ENCODE results near the gene INPP5D. TPM values are rescaled to one million over a fixed set of nuclear protein-coding genes. Genes with fewer than 3 reads are reported as not detected.

Gene INPP5D
- total RNA-seq, 1 donor from 2014 or later = 26.6 TPM

GRCh38 chr2:233145726-233146125 lies 85.6 kb downstream of the INPP5D start:
- no peaks in the 10 kb centered on the region for H3K27me3 ChIP-seq (ENCODE audit: control insufficient read depth, insufficient read depth, low read length)
- H3K36me3 ChIP-seq (ENCODE audit: control insufficient read depth, insufficient read depth, low read length) = peaks cover 26% of the 10 kb centered on the region
- DNase-seq (ENCODE audit: low read depth) = no peak
- no peak overlapping the region for H3K4me3 ChIP-seq (ENCODE audit: low read depth, low read length)
- TF ChIP-seq, protein P1, sequence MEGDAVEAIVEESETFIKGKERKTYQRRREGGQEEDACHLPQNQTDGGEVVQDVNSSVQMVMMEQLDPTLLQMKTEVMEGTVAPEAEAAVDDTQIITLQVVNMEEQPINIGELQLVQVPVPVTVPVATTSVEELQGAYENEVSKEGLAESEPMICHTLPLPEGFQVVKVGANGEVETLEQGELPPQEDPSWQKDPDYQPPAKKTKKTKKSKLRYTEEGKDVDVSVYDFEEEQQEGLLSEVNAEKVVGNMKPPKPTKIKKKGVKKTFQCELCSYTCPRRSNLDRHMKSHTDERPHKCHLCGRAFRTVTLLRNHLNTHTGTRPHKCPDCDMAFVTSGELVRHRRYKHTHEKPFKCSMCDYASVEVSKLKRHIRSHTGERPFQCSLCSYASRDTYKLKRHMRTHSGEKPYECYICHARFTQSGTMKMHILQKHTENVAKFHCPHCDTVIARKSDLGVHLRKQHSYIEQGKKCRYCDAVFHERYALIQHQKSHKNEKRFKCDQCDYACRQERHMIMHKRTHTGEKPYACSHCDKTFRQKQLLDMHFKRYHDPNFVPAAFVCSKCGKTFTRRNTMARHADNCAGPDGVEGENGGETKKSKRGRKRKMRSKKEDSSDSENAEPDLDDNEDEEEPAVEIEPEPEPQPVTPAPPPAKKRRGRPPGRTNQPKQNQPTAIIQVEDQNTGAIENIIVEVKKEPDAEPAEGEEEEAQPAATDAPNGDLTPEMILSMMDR (IDR thresholded peaks at IDR 0.05; ENCODE audit: insufficient read depth, low read length, severe bottlenecking) = no peak
- no peak for FAIRE-seq

DNA sequence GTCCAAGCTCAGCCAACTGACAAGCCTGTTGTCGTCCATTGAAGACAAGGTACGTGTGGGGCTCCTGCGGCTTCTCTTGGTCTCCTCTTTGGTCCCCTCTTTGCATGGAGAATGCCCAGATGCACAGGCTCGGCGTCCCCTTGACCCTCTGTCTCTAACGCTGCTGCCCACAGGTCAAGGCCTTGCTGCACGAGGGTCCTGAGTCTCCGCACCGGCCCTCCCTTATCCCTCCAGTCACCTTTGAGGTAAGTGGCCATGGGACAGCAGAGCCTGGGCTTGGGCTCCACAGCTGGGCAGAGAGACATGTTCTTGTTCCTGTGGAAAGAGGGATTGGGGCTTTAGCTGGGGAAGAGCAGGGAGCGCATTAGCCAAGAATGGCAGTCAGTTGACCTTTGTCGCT lies 86.1 kb downstream of the INPP5D start:
- Histone ChIP-seq H3K4me3 (ENCODE audit: low read depth, low read length) (no peak overlapping the region), H3K27me3 (ENCODE audit: control insufficient read depth, insufficient read depth, low read length) (no peaks in the 10 kb centered on the region), H3K36me3 (ENCODE audit: control insufficient read depth, insufficient read depth, low read length) (peaks cover 27% of the 10 kb centered on the region)
- no peak for FAIRE-seq
- DNase-seq (ENCODE audit: low read depth) = no peak
- TF ChIP-seq, protein P1 (IDR thresholded peaks at IDR 0.05; ENCODE audit: insufficient read depth, low read length, severe bottlenecking) = no peak

- DNase-seq (ENCODE audit: low read depth) = no peak
- H3K27me3 ChIP-seq (ENCODE audit: control insufficient read depth, insufficient read depth, low read length) = no peaks in the 10 kb centered on the region
- no peak overlapping the region for H3K4me3 ChIP-seq (ENCODE audit: low read depth, low read length)
- no peak for FAIRE-seq
- H3K36me3 ChIP-seq (ENCODE audit: control insufficient read depth, insufficient read depth, low read length) = peaks cover 29% of the 10 kb centered on the region
- TF ChIP-seq, protein P1 (IDR thresholded peaks at IDR 0.05; ENCODE audit: insufficient read depth, low read length, severe bottlenecking) = no peak
Observed at GRCh38 chr2:233147136-233147828, 87.1 kb downstream of the INPP5D start.

DNA sequence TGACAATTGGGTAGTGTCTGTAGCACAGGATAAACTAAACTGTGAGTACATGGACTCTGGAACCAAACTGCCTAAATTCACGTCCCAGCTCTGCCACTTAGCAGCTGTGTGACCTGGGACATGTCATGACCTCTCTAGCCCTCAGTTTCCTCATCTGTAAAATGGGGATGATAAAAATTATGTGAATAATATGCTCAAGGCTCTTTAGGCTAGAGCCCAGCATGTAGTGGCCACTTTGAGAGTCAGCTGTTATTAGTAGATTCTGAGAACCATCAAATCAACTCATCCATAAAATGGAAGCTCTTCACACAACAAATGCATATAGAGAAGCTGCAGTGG lies 87.7 kb downstream of the INPP5D start:
- peaks cover 30% of the 10 kb centered on the region for H3K36me3 ChIP-seq (ENCODE audit: control insufficient read depth, insufficient read depth, low read length)
- H3K27me3 ChIP-seq (ENCODE audit: control insufficient read depth, insufficient read depth, low read length) = no peaks in the 10 kb centered on the region
- DNase-seq (ENCODE audit: low read depth) (no peak), FAIRE-seq (no peak)
- TF ChIP-seq, protein P1 (IDR thresholded peaks at IDR 0.05; ENCODE audit: insufficient read depth, low read length, severe bottlenecking) = no peak
- H3K4me3 ChIP-seq (ENCODE audit: low read depth, low read length) = no peak overlapping the region

DNA sequence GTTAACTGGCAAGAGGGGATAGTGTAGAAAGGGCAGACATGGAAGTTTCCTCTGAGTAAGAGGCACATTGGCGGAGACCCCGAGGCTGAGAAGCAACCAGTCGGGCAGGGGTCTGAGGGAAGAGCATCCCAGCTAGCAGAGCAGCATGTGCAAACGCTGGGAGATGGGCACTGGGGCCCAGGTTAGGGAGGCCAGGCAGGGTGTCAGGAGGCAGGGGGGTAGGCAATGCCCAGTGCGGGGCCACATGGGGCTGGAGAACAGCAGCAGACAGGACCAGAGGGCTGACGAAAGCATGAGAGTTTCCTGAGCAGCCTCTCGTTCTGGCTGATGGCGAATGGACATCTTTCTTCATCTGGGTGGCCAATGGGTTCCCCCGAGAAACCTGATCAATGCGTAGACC lies 88.2 kb downstream of the INPP5D start:
- Histone ChIP-seq H3K27me3 (ENCODE audit: control insufficient read depth, insufficient read depth, low read length) (no peaks in the 10 kb centered on the region), H3K36me3 (ENCODE audit: control insufficient read depth, insufficient read depth, low read length) (peaks cover 30% of the 10 kb centered on the region), H3K4me3 (ENCODE audit: low read depth, low read length) (no peak overlapping the region)
- DNase-seq (ENCODE audit: low read depth) = no peak
- no peak for FAIRE-seq
- TF ChIP-seq, protein P1 (IDR thresholded peaks at IDR 0.05; ENCODE audit: insufficient read depth, low read length, severe bottlenecking) = no peak

DNA sequence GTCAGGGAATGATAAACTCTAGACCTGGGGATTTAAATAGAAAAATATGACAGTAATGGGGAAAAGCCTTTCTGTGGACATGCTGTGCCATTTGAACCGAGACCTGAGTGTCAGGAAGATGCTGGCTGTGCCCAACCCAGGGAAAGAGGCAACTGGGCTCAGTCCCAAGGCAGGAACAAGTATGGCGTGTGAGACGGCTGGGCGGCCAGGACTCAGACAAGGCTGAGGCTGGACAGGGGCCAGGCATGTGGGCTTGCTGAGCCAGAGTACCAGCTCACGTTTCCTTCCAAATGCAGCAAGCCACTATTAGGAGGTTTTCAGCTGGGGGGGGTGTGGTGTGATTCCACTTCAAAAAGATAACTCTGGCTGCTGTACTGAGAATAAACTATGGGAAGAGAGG lies 92.4 kb downstream of the INPP5D start:
- Histone ChIP-seq H3K36me3 (ENCODE audit: control insufficient read depth, insufficient read depth, low read length) (peaks cover 21% of the 10 kb centered on the region), H3K4me3 (ENCODE audit: low read depth, low read length) (no peak overlapping the region), H3K27me3 (ENCODE audit: control insufficient read depth, insufficient read depth, low read length) (no peaks in the 10 kb centered on the region)
- FAIRE-seq = no peak
- DNase-seq (ENCODE audit: low read depth) = no peak
- TF ChIP-seq, protein P1 (IDR thresholded peaks at IDR 0.05; ENCODE audit: insufficient read depth, low read length, severe bottlenecking) = no peak

All from bronchial epithelial cell (primary cell).